GM18499 (cell line): ENCODE data around the gene SGCA.

ENCODE experiments used
- ATAC-seq: cut with Tn5 transposase; IDR thresholded peaks from one replicate; pipeline ENCODE4 v1.9.1; 2021; ENCODE audit warnings: moderate number of reproducible peaks; ENCODE audit not compliant: insufficient read depth, unreplicated experiment

The SGCA gene

GRCh38 chr17:50191359-50192143 is 25.7 kb downstream of the SGCA start:
- ATAC-seq, result no peak

GRCh38 chr17:50192144-50192617 is 26.4 kb downstream of the SGCA start:
- ATAC-seq, result no peak

GRCh38 chr17:50192618-50193291 is 26.9 kb downstream of the SGCA start:
- no peak for ATAC-seq

- no peak for ATAC-seq
Observed at GRCh38 chr17:50194140-50194933, 28.5 kb downstream of the SGCA start.

- no peak for ATAC-seq
Observed at GRCh38 chr17:50194934-50195865, 29.4 kb downstream of the SGCA start.

- no peak for ATAC-seq
Observed at GRCh38 chr17:50196036-50196435, 30.2 kb downstream of the SGCA start.

GRCh38 chr17:50196826-50197225 is 31.0 kb downstream of the SGCA start:
- ATAC-seq, result no peak

GRCh38 chr17:50198026-50198669 is 32.3 kb downstream of the SGCA start:
- no peak for ATAC-seq

GRCh38 chr17:50199211-50199802 is 33.5 kb downstream of the SGCA start:
- no peak for ATAC-seq

- no peak for ATAC-seq
Observed at GRCh38 chr17:50199803-50200456, 34.1 kb downstream of the SGCA start.

- ATAC-seq, result no peak
Observed at GRCh38 chr17:50200457-50201275, 34.9 kb downstream of the SGCA start.

- no peak for ATAC-seq
Observed at GRCh38 chr17:50201276-50201854, 35.6 kb downstream of the SGCA start, which contains the start of gene COL1A1. TSS of gene COL1A1 (minus strand) at chr17:50201631. CDS start at chr17:50201513, 118 bp downstream.

- ATAC-seq, result no peak
Observed at GRCh38 chr17:50203086-50203485, 37.3 kb downstream of the SGCA start.

- no peak for ATAC-seq
Observed at GRCh38 chr17:50203604-50204345, 38.0 kb downstream of the SGCA start.

GRCh38 chr17:50204431-50204830 is 38.6 kb downstream of the SGCA start:
- no peak for ATAC-seq

- no peak for ATAC-seq
Observed at GRCh38 chr17:50205111-50205962, 39.5 kb downstream of the SGCA start.
